Posterior cingulate gyrus (tissue), 11 donors: ENCODE measurements around the gene SMCO2.
"Not testable (repeated sequence)": the region's sequence is repeated elsewhere in the genome, so short reads cannot be mapped to it uniquely, and the experiment has no call there.

Experiments used
- DNase-seq, 10 donors: peaks; one replicate each; pipeline versions ENCODE4 v3.0.0 to v3.0.0-alpha.2; 2020 to 2021; ENCODE audit warnings: mixed read lengths in 3 of 10
- intact Hi-C: fragments of 100-400 bp; cut with DNase I; formaldehyde crosslinking; loops from one replicate; pipeline ENCODE4 v1.15.1; 2023

SMCO2 gene

DNA sequence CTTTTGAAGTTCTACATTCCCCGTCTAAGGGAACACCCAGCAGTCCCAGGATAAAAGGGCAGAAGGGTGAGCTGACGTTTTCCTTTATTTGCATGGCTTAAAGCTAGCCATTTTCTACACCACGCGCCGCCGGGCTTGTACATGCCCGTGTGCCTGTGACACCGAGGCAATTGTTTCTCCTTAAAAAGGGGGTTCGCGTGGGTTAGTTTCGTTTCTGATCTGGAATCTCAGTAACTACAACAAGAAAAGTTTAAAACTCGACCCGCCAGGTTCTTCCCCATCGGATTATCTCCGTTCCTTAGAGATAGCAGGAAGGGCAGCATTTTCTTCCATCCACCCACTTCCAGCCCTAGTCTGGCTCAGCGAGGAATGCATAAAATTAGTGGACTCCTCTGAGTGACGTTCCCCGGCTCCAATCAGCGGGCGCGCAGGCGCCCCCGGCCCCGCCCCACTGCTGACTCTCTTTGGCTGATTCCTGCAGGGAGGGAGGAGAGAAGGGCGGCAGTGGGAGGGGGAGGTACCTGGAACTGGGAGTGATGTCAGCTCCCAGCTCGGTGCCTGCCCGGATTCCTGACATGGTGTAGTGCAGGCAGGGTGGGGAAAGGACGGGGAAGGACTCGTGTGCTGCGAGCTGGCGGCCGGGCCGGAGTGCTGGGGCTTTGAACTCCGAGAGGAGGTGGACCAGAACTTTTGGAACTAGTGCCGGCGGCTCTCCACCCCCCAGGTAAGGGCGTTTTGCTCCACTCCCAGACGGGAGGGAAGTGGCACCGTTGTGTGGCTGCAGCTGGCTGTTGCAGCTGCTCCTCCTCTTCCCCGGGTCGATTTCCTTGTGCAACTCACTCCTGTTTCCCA, 77.3 kb downstream of the SMCO2 start, which contains the start of gene PPFIBP1:
Gene PPFIBP1, plus strand, starts transcription at position 565 of the 852 bp plus-strand sequence. CDS start 109,191 bp downstream, outside the sequence.
- intact Hi-C loops = loop anchor here (1.0 kb wide), 1 partner anchor 89 kb away; no protein-coding TSS in a partner anchor
- peak; percentile 96 to 100 (median 99) for DNase-seq

DNA sequence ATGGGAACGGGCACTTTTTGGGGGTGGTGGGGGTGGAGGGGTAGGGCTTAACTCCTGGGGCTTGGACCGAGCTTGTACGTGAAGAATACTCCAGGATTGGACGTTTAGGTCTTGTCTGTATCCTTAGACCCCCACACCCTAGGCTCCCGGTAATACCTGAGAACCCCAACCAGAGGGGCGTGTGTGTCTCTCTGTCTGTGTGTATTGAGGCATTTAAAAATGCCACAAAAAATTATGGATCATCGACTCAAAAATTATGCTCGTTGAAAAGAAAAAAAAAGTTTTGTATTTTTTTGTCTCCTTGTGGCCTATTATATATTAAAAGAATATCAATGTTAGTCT, 77.9 kb downstream of the SMCO2 start:
- DNase-seq = no peak
- intact Hi-C loops = no loop called here

DNA sequence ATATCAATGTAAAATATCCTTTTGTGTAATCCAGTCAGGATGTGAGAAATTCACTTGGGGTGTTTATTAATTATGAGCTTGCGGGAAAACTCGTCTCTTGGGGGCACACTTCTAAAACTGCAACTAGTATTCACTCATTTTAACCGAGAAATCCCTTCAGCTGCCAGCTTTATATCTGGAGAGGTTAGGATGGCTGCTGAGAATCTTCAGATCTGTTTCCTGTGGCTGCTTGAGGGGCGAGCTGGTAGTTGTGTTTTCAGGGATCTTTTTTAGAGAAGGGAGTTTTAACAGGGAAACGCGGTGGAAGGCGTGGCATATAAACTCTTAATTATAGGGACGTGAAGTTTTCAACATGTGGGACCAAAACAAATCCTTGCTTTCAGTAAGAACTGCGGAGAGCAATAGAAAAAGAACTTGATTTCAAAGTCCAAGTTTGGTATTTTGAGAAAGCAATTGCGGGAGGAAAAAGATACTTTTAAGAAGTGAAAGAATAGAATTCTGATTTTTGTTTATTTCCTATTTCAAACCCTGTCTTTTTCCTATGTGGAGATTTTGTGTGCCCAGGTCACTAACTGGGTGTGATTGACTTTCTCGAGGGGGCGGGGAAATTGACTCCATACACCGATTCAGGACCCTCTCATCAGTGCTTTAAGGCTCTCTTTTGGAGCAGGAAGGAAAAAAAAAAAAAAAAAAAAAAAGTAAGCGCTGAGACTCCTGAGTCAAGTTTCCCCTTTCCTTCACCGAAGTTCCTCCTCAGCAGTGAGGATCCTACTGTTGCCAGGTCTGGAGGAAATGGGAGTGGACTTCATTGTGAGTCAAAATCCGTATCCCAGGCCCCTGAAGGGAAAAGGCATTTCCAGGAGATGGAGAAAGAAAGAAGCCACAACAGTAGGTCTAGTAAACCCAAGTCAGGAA, 78.6 kb downstream of the SMCO2 start:
- DNase-seq = no peak

DNA sequence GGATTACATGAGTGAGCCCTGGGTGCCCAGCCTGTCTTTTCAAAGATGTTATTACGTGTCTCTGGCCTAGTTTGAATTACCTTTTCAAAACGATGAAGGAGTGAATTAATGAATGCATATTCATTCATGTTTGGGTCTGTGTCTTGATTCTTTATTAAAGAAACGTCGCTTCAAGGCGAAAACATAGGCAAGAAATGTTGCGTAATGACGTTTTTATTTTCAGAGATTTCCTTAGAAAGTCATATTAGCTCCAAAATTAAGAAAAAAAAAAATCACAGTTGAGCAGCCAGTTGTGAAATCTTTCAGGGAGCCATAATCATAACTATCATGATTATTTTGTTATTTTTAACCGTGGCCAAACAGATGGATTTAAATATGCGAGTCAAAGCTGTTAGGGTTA, 81.0 kb downstream of the SMCO2 start:
- intact Hi-C loops = no loop called here
- DNase-seq = no peak

More for the DNA sequence above, 78.6 kb downstream of the SMCO2 start:
- intact Hi-C loops = no loop called here

DNA sequence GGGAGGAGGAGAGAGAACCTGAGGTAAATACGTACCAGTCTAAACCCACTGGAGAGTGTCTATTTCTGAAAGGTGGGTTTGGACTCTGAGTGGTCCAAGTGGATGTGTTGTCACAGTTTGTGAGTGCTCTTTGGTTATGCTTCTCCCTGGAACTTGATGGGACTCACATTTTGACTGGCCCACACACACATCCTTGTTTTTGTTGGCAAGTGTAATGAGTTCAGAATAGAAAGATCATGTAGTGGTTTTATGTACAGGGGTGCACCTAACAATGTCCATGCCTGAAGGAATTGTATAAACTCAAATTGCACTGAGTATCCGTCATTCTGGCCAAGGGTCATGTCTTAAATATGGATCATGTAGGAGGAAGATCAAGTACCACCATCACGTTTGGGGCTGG, 82.3 kb downstream of the SMCO2 start:
- intact Hi-C loops = no loop called here
- DNase-seq = no peak

DNA sequence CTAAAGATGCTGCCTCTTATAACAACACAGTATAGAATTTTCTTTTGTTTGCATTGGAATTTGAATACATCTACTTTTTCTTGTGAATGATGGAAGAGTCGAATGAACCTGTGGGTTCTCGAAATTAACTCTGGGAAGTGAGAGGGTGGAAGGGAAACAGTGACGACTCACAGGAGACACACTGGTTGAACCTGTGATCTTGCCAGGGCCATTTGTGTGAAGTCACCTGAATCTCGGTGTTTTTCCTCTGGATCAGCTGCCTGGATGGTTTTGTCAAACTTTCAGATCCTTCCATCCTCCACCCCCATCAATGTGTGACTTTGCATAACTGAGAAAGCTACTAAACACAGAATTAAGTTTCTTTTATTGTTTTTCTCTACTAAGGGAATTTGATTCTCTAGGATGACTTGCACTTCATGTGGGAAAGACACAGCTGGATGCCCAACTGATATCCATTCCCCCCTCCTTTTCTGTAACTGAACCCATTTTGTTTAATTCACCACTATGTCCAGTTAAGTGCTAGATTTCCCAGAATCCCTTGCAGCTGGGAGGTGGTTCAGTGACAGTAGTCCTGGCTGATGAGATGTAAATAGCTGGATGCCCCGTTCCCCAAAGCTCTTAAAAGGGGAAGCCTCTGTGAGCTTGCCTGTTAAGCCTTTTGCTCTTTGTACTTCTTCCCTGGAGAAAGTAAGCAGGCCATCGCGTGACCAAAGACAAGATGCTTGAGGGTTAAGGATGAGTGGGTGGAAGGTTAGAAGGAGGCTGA, 83.8 kb downstream of the SMCO2 start:
- intact Hi-C loops = loop anchor here (5.0 kb wide), 1 partner anchor 122 kb away; no protein-coding TSS in a partner anchor
- no peak for DNase-seq

DNA sequence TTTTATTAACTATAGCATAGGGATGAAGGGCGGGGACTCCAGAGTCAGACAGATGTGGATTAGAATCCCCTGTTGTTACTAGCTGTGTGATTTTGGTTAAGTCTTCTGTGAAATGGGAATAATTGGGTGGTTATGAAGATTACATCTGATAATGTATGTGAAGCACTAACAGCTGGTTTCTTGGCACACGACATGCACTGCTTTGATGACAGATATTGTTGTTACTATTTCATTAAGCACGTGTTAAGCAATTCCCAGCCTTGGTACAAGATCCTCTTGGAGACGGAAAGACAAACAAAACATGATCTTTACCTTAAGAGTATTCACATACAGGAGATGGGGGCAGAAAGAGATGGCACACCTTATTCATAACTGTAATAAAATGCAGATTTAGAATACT, 85.4 kb downstream of the SMCO2 start:
- intact Hi-C loops = loop anchor here (1.0 to 5.0 kb wide), 2 partner anchors 103 to 120 kb away; no protein-coding TSS in a partner anchor

DNA sequence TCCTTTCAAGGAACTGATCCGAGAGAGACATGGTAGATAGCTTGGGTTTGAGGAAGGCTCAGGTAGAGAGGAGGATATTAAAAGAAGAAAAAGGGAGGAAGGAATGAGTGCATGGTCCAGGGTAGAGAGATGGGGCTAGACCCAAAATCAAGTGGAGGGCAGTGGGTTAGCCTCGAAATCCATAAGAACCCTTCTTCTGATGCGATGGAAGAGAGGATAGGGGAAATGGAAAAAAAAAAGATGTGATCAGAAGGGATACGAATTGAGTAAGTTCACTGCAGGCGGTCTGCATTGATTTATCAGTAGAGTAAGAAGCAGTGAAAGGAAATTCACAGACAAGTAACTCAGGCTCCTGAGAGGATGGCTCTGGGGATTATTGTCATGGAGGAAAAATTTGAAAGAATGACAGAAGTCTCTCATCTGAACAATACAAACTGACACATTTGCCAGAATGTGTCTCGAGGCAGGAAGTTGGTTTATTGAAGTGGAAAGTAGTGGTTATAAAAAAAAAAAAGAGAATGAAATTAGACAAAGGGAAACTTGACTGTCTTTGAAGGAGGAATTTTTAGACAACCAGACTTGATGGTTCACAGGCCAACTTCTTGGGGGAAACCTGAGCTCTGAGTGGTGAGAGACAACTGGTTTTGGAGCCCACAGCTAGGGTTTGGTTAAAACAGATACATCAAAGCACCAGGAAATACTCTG, 87.7 kb downstream of the SMCO2 start:
- intact Hi-C loops = loop anchor here (5.0 kb wide), 1 partner anchor 118 kb away; no protein-coding TSS in a partner anchor
- DNase-seq = no peak

More for the DNA sequence above, 85.4 kb downstream of the SMCO2 start:
- DNase-seq = no peak

DNA sequence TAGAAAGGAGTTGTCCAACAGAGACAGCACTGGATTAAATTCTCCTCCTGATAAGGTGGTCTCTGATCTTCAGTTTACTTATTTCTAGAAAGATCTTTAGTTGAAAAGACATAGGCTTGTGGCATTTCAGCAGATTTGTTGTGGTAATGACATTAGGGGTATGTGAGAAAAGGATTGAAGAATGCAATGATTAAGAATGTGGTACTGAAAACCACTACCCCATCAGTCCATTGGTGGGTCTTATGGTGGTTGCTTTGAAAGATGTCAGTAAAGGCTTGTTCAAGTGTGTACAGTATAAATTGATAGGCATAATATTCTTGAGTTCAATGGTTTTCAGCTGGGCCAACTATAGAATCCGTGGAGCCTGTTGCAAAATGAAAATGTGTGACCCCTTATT, 88.2 kb downstream of the SMCO2 start:
- intact Hi-C loops = loop anchor here (5.0 kb wide), 1 partner anchor 118 kb away; no protein-coding TSS in a partner anchor
- no peak for DNase-seq

DNA sequence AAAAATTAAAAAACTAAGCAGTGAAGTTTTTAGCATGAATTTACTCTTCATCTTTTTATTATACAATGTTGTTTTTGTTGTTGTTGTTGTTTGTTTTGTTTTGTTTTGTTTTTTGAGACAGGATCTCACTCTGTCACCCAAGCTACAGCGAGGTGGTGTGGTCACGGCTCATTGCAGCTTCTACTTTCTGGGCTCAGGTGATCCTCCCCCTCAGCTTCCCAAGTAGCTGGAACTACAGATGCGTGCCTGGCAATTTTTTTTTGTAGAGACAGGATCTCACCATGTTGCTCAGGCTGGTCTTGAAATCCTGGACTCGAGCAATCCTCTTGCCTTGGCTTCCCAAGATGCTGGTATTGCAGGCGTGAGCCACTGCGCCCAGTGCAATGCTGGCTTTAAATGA, 88.8 kb downstream of the SMCO2 start:
- intact Hi-C loops = no loop called here

DNA sequence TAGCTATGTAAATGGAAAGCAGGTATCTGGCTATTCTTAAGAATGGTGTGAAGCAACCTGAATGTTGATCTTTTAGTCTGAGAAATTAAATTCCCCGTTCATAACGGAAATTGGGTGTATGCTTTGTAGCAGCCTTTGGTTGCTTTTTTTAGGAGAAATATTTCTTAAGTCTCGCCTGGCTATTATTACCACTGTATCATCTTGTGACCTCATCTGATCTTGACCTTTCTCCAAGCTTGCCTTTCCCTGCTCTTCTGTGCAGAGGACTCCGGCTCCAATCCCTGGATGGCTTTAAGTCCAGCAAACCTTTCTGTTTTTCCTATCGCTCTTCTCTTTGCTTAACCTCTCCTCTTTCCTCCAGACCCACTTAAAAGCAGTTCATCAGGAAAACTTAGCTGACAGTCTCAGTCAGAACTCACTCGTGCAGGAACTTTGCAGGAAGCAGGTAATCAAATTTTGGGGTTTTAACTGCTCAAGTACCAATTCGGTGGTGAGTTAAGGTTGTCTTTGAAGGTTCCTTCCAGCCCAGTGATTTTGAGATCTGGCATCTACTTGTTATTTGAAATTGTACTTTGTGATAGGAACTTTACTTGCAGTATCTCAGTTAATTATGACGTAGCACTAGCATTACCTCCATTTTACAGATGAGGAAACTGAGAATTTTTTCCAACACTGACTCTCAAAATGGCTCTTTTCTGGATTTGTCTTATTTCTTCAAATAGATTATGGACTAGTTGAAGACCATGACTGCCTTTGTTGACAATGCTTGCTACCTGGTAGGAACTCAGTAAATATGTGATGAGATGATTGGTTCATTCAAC, 91.5 kb downstream of the SMCO2 start:
- intact Hi-C loops = no loop called here
- no peak for DNase-seq

More for the DNA sequence above, 88.8 kb downstream of the SMCO2 start:
- DNase-seq = no peak

DNA sequence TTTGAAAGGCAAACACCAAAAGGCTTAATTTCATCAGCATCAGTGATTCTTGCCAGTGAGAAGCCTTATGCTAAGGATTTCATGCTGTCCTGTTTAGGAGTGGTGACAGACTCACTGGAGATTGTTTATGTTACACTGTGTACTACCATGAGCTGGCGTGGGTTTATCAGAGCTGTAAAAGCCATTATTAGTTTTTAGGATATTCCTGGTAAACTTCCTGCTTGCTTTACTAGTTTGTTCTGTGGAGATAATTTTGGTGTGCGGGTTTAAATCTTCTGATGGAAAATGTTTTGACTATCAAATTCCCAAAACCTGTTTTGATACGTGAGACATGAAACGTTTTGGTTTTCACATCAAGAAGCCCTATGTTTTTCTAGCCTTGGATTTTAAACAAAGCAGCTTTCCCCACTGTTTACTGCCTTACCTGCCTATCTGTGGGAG, 92.7 kb downstream of the SMCO2 start:
- intact Hi-C loops = no loop called here
- no peak for DNase-seq

DNA sequence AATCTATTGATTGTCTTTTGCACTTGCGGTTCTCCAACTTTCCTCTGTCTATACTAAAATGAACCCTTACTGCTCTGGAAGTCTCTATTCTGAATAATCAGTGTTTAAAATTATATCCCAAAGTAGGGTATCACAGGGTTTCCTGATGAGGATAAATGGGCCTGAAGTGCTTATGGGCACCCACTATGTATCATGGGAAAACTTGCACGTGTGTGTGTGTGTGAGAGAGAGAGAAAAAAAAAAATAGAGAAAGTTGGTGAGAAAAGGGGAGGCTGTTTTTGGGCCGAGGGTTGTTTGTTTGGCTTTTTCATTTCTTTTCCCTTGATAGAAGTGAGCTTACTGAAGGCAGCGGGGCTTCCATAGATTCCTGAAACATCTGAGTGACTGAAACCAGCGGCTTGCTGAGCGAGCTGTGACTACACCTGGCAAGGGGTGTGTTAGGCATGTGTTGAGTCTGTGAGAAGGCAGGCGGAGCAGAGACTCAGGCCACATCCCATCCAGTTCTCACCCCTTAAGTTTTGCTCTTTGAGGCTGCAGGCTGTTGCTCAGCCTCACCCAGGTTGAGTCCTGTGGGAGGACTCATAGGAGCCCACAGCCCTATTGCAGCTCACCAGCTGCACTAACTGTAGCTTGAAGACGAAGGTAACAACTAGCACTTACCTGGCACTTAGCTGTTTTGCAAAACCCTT, 94.6 kb downstream of the SMCO2 start:
- DNase-seq = no peak
- intact Hi-C loops = no loop called here

DNA sequence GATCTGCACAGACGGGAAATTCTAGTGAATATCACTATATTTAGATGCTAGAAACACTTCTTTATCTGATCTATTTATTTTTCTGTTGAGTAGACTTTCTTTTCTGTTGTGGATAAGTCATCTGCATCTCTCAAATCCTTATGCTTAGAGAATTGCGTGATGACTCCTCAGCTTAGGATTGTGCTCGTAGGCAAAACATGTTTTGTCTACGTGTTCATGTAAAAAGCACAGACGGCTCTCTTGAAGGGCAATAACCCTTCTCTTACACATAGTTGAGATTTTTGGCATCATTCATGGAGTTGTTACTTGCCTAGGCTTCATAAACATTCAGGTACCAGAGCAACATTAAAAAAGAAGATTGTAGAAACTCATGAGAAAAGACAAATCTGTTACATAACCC, 96.1 kb downstream of the SMCO2 start:
- intact Hi-C loops = no loop called here
- no peak for DNase-seq

DNA sequence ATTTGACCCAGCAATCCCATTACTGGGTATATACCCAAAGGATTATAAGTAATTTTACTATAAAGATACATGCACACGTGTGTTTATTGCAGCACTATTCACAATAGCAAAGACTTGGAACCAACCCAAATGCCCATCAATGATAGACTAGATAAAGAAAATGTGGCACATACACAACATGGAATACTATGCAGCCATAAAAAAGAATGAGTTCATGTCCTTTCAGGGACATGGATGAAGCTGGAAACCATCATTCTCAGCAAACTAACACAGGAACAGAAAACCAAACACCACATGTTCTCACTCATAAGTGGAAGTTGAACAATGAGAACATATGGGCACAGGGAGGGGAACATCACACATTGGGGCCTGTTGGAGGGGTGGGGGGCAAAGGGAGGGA, 98.3 kb downstream of the SMCO2 start:
- DNase-seq, intact Hi-C loops: not testable (repeated sequence)

DNA sequence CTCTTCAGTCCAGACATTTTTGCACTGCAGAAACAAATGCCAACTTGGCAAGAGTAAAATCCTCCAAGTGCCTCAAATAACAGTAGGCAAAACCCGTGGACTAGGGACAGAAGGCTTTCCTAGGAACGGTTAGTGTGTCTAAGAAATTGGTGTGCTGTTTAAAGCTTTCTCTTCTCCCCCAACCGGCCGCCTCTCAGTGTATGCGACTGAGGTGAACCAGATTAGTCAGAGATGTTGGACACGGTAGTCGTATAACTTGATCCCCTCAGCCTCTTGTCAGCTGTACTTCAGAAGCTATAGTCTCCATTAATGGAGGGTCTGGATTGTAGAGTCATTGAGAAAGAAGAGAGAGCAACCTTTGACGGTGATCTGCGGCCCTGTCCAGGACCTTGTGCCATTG, 99.1 kb downstream of the SMCO2 start:
- no peak for DNase-seq
- intact Hi-C loops = no loop called here

DNA sequence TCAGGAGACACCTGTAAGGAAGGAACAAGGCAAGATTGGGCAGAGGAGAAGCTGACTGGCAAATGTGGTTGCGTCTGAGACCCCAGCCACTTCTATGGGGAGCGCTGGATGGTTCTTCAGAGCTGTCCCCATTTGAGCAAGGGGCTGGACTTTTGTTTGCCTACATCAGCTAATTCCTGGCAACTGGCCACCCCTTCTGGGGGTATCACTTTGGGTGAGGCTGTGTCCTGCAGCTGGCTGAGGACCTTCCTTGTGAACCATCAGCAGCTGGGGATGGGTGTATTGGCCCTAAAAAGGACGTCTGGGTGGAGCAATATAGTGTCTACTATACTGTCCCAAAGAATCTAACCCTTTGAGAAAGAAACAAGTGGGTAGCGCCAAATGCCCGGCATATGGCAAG, 101.1 kb downstream of the SMCO2 start:
- intact Hi-C loops = no loop called here
- no peak for DNase-seq
